LNCAP (cell line): ENCODE results near the gene ABI1.

ENCODE experiments used
- CTCF ChIP-seq: fragments of 450-650 bp; IDR thresholded peaks from 2 replicates; pipeline ENCODE4 v1.5.1; 2017; ENCODE audit warnings: mild to moderate bottlenecking

The ABI1 gene

DNA sequence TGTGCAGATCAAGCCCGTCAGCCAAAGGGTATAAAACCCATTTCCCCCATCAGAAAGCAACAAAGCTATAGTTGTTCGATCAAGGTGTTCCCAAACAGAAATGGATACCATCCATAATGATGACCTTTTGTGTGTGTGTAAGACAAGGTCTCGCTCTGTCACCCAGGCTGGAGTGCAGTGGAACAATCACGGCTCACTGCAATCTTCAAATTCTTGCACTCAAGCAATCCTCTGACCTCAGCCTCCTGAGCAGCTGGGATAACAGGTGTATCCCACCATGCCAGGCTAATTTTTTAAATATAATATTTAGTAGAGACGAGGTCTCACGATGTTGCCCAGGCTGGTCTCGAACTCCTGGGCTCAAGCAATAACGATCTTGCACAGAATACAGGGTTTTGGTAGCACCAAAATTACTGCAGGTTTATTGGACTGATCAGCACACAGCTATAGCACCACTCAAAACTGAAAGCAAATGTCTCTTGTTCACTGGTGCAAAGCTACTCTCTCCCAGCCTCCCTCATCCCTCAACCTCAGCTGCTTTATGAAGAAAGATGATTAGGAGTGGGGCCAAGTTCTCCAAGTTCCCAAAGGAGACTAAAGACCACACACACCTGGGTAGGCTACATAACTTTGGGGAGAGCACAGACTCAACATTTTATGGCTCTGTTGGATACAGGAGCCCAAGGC is 80.5 kb downstream of the ABI1 start:
- TF ChIP-seq CTCF, result no peak

DNA sequence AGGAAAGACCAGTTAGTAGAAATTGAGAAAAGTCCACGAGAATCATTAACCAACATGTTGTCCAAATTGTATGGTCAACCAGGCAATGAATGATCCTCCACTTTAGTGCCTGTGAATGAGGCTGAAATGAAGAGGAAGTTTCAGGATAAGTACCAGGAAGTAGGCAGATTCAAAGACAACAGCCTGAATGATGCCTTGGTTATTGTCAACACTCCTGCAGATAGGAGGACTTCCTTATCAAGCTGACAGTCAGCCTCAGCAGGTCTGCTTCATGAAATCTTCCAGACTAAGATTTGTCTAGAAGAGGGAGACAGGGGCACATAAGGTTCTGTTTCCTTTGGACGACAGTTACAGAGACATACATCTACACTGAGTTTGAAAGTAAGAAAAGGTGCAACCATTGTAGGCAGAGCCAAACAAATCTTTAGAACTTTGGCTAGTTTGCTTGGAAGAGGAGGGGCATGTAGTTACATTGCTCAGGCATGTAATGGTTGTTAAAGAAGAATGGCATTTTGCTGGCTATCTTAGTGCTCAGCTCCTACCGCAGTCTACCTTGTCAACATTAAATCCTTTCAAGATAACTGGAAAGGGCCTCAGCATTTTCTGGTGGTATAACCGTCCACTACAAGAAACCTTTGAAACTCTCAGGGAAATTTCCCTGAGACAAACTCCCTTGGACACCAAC is 81.4 kb downstream of the ABI1 start:
- TF ChIP-seq CTCF, result no peak

DNA sequence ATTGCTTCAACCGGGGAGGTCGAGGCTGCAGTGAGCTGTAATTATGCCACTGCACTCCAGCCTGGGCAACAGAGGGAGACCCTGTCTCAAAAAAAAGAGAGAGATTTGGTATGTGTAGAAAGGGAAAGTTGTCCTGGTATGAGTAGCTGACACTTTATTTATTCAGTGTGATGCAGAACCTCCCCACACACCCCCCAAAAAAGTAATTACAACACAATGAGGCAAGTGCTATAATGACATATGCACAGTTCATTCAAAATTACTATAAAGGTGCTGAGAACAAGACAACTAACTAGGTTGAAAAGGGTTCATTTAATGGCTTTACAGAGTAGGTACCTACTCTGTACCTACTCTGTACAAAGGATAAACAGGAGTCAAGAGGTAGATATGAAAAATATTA is 83.1 kb downstream of the ABI1 start:
- no peak for TF ChIP-seq CTCF

DNA sequence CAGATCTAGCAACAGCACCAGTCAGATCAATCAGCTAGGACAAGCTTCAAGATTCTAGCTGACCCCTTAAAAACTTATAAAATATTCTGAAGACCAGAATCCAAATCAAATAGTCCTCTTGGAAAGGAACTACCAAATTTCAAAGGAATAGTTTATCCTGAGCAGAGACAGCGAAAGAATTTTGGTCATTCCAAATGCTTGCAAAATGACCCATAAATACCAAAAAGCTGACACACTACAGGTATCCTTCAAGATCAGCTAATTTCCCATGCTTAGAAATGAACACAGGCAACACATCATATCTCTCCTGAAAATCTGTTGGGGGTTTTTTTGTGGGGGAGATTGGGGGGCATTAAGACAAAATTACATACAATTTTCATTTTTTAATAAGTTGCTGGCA is 84.5 kb downstream of the ABI1 start:
- TF ChIP-seq CTCF, result no peak

DNA sequence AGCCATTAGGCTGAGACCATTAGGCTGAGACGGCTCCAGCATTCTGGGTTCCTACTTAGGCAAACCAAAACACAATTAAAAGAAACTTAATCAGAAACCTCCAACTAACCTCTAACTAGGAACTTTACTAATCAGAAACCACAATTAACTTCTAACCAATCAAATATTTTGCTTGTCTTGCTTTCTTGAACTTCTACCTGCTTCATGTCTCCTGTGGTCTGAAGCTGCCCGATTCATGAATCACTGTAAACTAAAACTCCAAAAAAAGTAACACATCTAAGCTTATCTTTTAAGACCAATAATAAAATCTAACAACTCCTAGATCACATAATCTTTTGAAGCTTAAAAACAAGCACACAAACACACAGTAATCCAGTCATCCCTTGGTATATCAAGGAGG is 87.1 kb downstream of the ABI1 start:
- no peak for TF ChIP-seq CTCF

GRCh38 chr10:26770069-26770468 is 90.7 kb downstream of the ABI1 start:
- TF ChIP-seq CTCF, result no peak

GRCh38 chr10:26765549-26765948 is 95.2 kb downstream of the ABI1 start:
- TF ChIP-seq CTCF, result no peak
